ENCODE data around the gene NEK11.

The NEK11 gene

GRCh38 chr3:131143802-131144201 lies 117.1 kb downstream of the NEK11 start:
- no peak for DNase-seq

- DNase-seq = no peak
Measured at GRCh38 chr3:131147534-131147933, 120.9 kb downstream of the NEK11 start.

DNA sequence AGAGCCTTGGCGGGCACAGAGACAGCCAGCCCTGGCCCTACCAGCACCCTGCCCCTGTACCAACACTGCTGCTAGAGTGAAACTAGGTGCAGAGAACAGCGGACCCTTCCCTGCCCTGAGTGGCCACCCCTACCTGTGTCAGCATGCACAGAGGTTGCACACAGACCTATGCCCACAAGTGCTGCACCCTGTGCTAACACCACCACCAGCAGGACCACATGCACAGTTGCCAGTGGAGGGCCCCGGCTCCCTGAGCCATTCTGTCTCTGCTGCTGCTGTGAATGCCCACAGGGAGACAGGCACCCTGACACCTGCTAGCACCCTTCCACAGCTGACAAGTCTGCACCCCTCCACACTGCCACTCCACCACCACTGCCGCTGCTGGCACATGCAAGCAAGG lies 131.8 kb downstream of the NEK11 start:
- DNase-seq = no peak

GRCh38 chr3:131162516-131162915 lies 135.8 kb downstream of the NEK11 start:
- DNase-seq = no peak

- no peak for DNase-seq
Measured at GRCh38 chr3:131167867-131168266, 141.2 kb downstream of the NEK11 start.

- no peak for DNase-seq
Measured at GRCh38 chr3:131169331-131169730, 142.7 kb downstream of the NEK11 start.

- DNase-seq = no peak
Measured at GRCh38 chr3:131172502-131173200, 146.0 kb downstream of the NEK11 start.

- peak; percentile 20 for DNase-seq
Measured at GRCh38 chr3:131174752-131175151, 148.1 kb downstream of the NEK11 start.

- peak; percentile 8 for DNase-seq
Measured at GRCh38 chr3:131178710-131179375, 152.2 kb downstream of the NEK11 start.

- DNase-seq = no peak
Measured at GRCh38 chr3:131192701-131193100, 166.0 kb downstream of the NEK11 start.

GRCh38 chr3:131193641-131194238 lies 167.1 kb downstream of the NEK11 start:
- no peak for DNase-seq

- no peak for DNase-seq
Measured at GRCh38 chr3:131194816-131195215, 168.1 kb downstream of the NEK11 start.

GRCh38 chr3:131200636-131201199 lies 174.0 kb downstream of the NEK11 start:
- no peak for DNase-seq

DNA sequence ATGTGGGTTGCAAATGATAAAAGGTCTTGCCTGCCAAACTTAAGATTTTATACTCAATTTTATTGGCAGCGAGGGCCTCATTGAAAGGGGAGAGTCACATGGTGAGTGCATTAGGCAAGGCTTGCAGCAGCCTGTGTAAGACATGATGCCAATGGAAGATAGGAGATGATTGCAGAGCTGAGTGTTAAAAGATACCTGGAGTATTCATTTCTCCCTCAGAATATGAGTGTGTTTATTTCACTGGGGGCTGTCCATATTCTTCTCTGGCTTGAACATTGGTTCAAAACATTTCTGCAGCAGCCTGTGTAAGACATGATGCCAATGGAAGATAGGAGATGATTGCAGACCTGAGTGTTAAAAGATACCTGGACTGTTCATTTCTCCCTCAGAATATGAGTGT lies 189.7 kb downstream of the NEK11 start:
- no peak for DNase-seq

DNA sequence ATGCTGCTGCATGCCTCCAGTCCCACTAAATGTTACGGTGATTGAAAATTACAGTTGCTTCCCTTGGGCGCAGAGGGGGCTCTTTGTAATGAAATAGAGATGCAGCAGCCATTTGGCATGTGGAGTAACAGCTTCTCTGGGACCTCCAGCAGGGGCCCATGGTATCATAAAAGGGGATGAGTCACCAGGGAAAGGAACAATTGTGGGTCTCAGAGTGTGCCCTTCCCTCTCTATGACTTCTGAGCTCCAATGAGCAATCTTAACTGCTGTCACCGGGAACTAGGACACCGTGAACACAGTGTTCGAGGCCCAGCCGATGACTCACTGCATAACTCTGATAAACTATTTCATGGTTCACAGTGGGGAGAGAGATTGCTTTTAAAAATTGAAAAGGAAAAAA lies 190.1 kb downstream of the NEK11 start:
- DNase-seq = no peak

DNA sequence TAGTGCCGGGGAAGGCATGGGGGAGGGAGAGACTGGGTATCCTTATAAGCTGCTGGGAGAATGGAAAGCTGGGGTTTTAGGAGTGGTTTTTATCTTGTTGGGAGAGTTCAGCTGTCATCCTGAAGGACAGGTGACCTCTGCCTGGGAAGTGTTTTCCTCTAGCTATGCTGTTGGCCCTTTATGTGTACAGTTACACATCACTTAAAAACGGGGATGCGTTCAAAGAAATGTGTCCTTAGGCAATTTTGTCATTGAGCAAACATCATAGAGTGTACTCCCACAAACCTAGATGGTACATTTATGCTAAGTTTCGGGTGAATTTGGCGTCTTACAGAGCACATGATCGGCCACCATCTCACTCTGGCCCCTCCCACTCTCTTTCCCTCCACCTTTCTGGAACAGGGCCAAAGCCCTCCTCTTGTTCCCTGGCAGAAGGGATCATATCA lies 190.6 kb downstream of the NEK11 start:
- peak; percentile 33 for DNase-seq

DNA sequence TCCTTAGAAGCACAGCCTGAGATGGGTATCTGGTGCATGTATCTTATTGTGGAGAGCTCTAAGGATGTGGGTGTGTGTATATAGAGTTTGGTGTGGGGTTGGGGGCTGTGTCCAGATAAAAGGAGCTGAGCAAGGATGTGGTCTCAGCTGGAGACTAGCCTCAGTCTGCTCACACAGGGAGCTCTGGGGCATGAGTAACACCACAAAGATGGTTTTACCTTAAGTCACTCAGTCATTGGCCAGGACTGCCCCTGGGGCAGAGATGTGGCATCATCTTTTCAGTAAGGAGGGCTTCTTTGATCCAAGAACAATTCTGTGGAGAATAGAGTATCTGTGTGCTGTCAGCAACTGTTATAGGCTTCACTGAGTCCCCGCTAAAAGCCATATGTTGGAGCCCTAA lies 191.5 kb downstream of the NEK11 start:
- no peak for DNase-seq

- DNase-seq = no peak
Measured at GRCh38 chr3:131221731-131222130, 195.1 kb downstream of the NEK11 start.

DNA sequence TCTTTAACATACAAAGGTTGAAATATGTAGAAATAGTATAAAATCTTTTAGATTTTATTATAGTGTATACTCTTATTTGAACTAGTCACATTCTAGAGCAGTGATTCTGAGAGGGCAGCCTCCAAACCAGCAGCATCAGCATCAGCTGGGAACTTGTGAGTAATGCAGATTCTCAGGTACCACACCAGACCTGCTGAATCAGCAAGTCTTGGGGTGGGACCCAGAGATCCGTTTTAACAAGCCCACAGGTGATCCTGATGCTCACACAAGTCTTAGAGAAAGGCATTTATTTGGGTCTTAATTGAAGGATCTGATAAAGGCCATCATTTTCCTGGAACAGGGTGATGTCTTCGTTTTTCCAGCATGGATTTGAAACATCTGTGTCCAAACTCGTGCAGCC lies 195.9 kb downstream of the NEK11 start:
- no peak for DNase-seq

DNA sequence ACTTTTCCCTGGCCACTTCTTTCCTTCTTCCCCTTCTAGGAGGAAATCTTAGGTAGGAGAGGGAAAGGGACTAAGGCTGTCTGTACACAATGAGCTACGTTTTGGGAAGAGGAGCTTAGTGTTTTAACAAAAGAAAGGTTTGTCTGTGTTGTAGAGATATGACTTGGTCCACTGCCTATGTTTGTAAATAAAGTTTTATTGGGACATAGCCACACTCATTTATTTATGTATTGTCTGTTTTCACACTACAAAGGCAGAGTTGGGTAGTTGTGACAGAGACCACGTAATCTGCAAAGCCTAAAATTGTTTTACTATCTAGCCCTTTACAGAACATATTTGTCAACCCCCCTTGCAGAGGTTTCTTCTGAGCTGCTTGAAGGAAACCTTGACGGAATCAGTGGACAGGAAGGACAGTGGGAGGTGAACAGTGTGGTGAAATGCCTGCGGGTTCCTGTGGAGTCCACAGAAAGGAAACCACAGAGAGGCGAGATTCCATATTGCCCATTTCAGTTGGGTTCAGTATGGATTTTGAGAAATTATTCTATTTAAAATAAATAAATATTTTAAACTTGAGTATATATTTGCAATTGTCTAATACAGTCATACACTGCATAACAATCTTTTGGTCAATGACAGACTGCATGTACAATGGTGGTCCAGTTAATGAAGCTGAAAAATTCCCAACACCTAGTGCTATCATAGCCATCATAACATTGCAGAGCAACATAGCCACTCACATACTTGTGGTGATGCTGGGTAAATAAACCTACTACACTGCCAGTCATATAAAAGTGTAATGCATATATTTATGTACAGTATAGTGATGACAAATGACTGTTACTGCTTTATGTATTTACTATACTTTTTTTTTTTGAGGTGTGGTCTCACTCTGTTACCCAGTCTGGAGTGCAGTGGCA lies 197.0 kb downstream of the NEK11 start:
- DNase-seq = no peak

- DNase-seq = no peak
Measured at GRCh38 chr3:131224886-131225550, 198.3 kb downstream of the NEK11 start.

GRCh38 chr3:131228522-131228921 lies 201.8 kb downstream of the NEK11 start:
- DNase-seq = no peak

All from NCI-H82 (cell line).